NCI-H2081 treated with DMSO at 0.1 percent for 48 hours (cell line): ENCODE results near the gene LRRC71.

ENCODE experiments used
- DNase-seq: peaks from one replicate; lab custom pipeline; 2025; lab: John Stamatoyannopoulos, UW

The LRRC71 gene

GRCh38 chr1:156947127-156947526 lies 26.7 kb downstream of the LRRC71 start:
- no peak for DNase-seq

DNA sequence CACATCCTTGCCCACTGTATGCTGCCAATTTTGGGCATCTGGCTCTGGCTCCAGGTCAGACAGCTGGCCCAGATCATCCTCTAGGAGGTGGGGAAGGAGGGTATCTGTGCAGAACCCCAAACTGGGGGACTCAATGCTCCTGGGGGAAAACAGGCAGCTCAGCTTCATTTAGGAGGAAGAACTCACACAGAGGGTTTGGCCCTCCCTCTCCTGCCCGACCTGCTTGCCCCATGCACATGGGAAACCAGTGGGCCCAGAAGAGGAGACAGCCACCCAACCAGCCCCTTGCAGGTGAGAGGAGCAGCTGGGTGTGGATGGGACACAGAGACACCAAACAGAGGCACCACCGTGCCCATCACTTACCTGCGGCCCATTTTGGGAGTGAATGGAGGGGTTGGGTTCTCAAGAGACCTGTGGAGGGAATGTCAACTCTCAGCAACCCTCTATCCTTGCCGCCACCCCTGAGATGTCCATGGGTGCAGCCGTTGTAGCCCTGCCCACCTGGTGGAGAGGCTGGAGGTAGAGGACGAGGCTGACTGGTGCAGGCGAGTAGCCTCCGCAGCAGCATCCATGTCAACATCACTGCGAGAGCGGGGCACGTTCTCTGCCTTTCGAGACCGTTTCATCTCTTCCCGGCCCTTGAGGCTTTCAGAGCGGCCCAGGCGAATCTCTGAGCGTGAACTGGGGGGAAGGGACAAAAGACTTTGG lies 27.5 kb downstream of the LRRC71 start:
- DNase-seq = no peak

GRCh38 chr1:156948708-156949107 lies 28.3 kb downstream of the LRRC71 start:
- no peak for DNase-seq

GRCh38 chr1:156949127-156949526 lies 28.7 kb downstream of the LRRC71 start:
- DNase-seq = no peak

GRCh38 chr1:156951371-156951770 lies 30.9 kb downstream of the LRRC71 start:
- DNase-seq = no peak

- DNase-seq = no peak
These were observed 33.1 kb downstream of the LRRC71 start for GRCh38 chr1:156953571-156953970.

GRCh38 chr1:156956333-156956732 lies 35.9 kb downstream of the LRRC71 start:
- no peak for DNase-seq

DNA sequence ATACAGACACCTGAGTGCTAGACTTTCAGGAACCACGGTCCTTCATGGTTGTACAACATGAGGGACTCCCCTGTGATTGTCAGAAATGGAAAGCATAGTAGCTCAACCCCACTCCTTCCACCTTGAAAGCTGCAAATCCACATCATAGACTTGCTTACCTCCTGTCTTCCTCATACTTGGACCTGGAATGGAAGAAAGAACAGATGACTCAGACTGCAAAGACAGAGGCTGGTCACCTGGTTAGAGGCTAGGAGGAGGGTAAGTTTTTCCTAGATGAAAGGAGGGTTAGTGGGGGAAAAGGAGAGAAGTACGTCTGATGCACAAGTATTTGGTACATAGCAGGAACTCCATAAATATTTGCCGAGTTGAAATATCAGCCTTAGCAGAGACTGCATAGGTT lies 37.2 kb downstream of the LRRC71 start:
- DNase-seq = no peak

DNA sequence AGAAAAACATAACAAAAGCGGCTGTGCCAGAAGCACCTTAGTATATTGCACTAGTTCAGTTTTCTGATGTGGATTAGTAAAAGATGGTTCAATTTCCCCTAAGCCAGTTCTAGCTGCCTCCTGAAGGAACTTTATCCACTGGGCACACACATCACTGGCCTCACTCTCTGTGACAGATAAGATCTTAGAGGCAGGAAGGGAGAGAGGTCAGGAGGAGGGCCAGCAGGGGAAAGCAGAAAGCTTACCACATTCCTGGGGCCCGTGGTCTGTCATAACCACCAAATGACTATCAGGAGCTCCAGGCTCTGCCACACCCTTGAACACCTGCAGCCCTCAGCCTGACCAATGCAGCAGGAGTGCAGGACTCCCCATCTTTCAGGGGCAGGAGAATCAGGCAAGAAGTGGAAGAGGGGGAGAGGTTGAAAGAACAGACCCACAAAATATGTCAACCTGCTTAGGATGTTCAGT lies 37.8 kb downstream of the LRRC71 start:
- DNase-seq = no peak

DNA sequence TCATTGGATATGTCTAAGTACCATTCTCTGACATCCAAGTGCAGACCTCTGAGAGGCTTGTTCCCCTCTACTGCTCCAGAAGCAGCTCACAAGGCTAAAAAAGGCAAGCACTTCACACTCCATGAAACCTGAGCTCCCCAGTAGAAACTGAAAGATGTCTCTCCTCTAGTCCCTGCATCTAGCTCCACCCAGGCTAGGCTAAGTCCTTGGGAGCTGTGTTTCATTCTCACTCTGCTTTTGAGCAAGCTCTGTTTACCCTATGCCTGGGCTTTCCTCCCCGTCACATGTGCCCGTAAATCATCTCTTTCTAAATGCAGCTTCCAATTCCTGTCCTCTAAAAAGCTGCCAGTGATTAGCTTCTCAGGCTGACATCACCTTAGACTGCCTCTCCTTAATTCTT lies 39.0 kb downstream of the LRRC71 start:
- no peak for DNase-seq

DNA sequence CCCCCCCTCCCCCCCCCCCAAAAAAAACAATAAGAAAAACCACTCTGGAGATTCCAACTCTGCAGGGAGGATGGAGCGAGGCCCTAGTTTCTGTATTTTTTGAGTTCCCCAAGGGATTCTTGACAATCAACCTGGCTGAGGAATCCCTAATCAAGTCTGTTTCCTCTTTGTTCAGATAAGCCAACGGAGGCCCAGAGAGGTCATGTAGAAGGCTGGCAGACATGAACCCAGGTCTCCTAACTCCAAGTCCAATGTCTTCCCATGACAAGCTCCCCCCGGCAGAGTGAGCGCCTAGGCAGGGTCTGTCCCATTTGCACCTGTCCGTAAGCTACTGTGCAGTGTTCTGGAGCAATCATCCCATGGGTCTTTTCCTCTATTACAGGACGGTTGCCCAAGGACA lies 39.5 kb downstream of the LRRC71 start:
- DNase-seq = no peak

- DNase-seq = no peak
These were observed 41.3 kb downstream of the LRRC71 start for GRCh38 chr1:156961709-156962108.

- no peak for DNase-seq
These were observed 43.2 kb downstream of the LRRC71 start for GRCh38 chr1:156963621-156964020.

DNA sequence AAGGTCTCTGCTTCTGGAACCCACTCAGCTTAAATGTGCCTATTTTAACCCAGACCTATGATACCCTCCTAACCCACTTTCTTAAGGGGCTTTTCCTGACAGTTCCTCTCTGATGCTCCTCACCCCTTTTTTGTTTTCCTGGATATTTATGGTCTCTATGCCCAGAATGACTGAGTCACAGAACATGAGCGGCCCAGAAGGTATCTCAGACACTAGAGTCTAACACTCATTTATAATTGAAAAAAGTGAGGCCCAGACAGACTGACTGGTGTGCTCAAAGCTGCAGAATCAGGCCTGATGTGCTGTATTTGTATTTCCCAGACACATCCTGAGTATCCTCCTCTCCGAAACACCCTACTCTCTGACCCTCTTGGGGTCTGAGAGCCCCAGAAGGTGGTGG lies 44.0 kb downstream of the LRRC71 start:
- DNase-seq = no peak

- no peak for DNase-seq
These were observed 49.1 kb downstream of the LRRC71 start for GRCh38 chr1:156969496-156969895.

DNA sequence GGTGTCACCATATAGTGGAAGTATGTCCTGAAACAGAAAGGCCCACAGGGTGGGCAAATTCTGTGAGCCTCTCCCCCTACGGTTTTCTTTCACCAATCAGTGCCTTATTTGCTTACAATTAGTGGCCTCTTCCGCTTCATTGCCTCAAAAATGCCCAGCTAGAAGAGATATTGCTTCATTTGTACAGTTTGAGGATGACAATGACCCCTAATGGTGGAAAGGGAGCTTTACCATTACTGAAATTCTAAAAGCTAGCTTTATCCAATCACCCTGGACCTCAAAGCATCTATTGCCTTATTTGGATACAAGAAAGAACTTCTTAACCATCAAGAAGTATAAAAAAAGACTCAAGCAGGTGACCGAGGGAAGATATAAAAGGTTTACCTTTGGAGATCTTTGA lies 49.6 kb downstream of the LRRC71 start:
- no peak for DNase-seq

DNA sequence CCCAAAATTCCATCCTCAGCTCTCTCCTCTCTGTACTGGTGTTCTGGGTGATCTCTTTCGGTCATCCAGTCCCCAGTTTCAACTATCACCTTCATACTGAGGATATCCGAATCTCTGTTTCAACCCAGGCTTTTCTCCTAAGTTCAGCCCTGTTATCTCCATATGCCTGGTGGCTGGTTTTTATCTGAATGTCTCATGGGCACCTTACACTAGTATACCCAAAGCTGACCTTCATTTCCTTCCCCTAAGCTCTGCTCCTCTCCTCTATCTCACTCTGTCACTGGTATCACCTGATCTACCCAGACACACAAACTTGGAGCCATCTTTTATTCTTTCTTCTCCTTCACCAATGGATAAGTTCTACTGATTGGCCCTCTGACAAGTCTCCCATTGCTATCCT lies 53.0 kb downstream of the LRRC71 start:
- DNase-seq = no peak

- no peak for DNase-seq
These were observed 54.7 kb downstream of the LRRC71 start for GRCh38 chr1:156975084-156975483.

DNA sequence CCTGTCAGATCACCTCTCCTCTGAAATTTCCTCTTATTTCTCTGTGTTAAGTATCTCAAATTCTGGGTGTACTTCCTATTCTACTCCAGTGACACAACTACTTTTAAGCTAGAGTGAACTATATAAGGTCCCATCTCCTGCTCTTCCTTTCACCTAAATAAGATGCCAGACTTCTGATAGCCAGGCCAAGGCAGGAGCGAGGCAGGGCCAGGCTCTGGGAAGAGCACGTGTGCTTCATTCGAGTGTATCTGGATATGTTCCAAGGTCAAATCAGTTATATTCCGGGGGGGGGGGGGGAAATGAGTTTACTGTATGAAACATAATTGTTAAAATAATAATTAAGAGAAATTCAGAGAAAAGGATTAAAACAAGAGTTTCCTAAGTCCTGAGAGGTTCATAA lies 60.1 kb downstream of the LRRC71 start:
- DNase-seq = no peak
